GM06990 (cell line): ENCODE results near the gene PNPLA7.
"Not testable (repeated sequence)": the region's sequence is repeated elsewhere in the genome, so short reads cannot be mapped to it uniquely, and the experiment has no call there.

Experiments
- DNase-seq: peaks from one replicate; pipeline ENCODE4 v3.0.0-alpha.2; 2011; ENCODE audit not compliant: insufficient read length; ENCODE audit errors: extremely low read depth
- H3K27me3 ChIP-seq: replicated peaks from 2 replicates; pipeline ENCODE4 v1.6.0; 2011; ENCODE audit warnings: low read length; ENCODE audit not compliant: control insufficient read depth, insufficient read depth
- H3K36me3 ChIP-seq: 2 replicates; pipeline ENCODE4 v1.5.1; 2011; ENCODE audit warnings: low read length; ENCODE audit not compliant: control insufficient read depth, insufficient read depth
- H3K4me3 ChIP-seq: replicated peaks from 2 replicates; pipeline ENCODE4 v1.5.1; 2011; ENCODE audit warnings: low read depth, mild to moderate bottlenecking, control low read depth, low read length
- TF ChIP-seq, protein P1 (sequence below): IDR thresholded peaks from 2 replicates; pipeline ENCODE4 v1.5.1; 2011; ENCODE audit warnings: low read length, control low read depth, mild to moderate bottlenecking, inconsistent platforms; ENCODE audit not compliant: insufficient read depth, poor library complexity, severe bottlenecking

Gene PNPLA7

DNA sequence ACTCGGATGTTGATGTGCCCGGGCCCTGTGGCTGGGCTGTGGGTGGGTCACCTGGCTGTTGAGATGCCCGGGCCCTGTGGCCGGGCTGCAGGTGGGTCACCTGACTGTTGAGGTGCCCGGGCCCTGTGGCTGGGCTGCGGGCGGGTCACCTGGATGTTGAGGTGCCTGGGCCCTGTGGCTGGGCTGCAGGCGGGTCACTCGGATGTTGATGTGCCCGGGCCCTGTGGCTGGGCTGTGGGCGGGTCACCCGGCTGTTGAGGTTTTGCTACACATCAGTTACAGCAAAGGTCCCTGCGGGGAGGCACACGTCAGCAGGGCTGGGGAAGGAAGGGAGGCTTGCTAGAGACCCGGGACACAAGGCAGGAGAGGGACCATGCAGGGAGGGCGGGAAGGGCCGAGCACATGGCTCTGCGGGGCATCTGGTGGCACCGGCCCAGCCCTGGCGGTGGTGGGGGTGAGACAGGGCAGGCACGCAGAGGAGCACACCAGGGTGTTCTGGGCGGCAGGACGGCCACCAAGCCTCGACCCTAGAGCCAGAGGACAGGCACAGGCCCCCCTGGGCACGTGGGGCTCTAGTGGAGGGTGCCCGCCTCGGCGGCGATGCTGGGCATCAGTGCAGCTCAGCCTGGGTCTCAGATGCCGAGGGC lies 35.4 kb downstream of the PNPLA7 start:
- DNase-seq: no peak
- TF ChIP-seq, protein P1, sequence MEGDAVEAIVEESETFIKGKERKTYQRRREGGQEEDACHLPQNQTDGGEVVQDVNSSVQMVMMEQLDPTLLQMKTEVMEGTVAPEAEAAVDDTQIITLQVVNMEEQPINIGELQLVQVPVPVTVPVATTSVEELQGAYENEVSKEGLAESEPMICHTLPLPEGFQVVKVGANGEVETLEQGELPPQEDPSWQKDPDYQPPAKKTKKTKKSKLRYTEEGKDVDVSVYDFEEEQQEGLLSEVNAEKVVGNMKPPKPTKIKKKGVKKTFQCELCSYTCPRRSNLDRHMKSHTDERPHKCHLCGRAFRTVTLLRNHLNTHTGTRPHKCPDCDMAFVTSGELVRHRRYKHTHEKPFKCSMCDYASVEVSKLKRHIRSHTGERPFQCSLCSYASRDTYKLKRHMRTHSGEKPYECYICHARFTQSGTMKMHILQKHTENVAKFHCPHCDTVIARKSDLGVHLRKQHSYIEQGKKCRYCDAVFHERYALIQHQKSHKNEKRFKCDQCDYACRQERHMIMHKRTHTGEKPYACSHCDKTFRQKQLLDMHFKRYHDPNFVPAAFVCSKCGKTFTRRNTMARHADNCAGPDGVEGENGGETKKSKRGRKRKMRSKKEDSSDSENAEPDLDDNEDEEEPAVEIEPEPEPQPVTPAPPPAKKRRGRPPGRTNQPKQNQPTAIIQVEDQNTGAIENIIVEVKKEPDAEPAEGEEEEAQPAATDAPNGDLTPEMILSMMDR: no peak
- H3K27me3 ChIP-seq: no peaks in the 10 kb centered on the region
- H3K36me3 ChIP-seq: no peaks in the 10 kb centered on the region
- no peak overlapping the region for H3K4me3 ChIP-seq

- not testable (repeated sequence) for DNase-seq, H3K27me3 ChIP-seq, H3K36me3 ChIP-seq, H3K4me3 ChIP-seq
Measured at GRCh38 chr9:137513801-137514570, 36.2 kb downstream of the PNPLA7 start.

DNA sequence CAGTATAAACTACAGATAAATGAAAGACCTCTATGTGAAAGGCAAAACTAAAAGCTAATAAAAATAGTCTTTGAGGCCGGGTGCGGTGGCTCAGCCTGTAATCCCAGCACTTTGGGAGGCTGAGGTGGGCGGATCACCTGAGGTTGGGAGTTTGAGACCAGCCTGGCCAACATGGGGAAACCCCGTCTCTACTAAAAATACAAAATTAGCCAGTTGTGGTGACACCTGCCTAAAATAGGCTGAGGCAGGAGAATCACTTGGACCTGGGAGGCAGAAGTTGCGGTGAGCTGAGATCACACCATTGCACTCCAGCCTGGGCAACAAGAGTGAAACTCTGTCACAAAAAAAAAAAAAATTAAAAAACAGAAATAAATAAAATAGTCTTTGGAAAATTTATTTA lies 37.1 kb downstream of the PNPLA7 start:
- H3K36me3 ChIP-seq, H3K27me3 ChIP-seq, H3K4me3 ChIP-seq, DNase-seq: not testable (repeated sequence)

GRCh38 chr9:137511758-137512463 lies 38.3 kb downstream of the PNPLA7 start:
- no peaks in the 10 kb centered on the region for H3K36me3 ChIP-seq
- TF ChIP-seq, protein P1: no peak
- no peak overlapping the region for H3K4me3 ChIP-seq
- DNase-seq: no peak
- no peaks in the 10 kb centered on the region for H3K27me3 ChIP-seq

DNA sequence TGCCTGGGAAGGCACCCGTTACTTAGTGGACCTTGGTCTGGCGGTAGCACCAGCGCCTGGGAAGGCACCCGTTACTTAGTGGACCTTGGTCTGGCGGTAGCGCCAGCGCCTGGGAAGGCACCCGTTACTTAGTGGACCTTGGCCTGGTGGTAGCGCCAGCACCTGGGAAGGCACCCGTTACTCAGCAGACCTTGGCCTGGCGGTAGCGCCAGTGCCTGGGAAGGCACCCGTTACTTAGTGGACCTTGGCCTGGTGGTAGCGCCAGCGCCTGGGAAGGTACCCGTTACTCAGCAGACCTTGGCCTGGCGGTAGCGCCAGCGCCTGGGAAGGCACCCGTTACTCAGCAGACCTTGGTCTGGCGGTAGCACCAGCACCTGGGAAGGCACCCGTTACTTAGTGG lies 39.1 kb downstream of the PNPLA7 start:
- DNase-seq, H3K4me3 ChIP-seq, H3K36me3 ChIP-seq, H3K27me3 ChIP-seq: not testable (repeated sequence)

- DNase-seq: no peak
- H3K36me3 ChIP-seq: no peaks in the 10 kb centered on the region
- TF ChIP-seq, protein P1: no peak
- no peak overlapping the region for H3K4me3 ChIP-seq
- no peaks in the 10 kb centered on the region for H3K27me3 ChIP-seq
Measured at GRCh38 chr9:137509198-137509597, 41.0 kb downstream of the PNPLA7 start.

- TF ChIP-seq, protein P1: no peak
- DNase-seq: no peak
- H3K36me3 ChIP-seq: no peaks in the 10 kb centered on the region
- no peaks in the 10 kb centered on the region for H3K27me3 ChIP-seq
- no peak overlapping the region for H3K4me3 ChIP-seq
Measured at GRCh38 chr9:137506702-137507171, 43.5 kb downstream of the PNPLA7 start.
